PC-3 (cell line): ENCODE results near the gene SAMD13. TPM values are rescaled to one million over a fixed set of nuclear protein-coding genes. Genes with fewer than 3 reads are reported as not detected.

Experiments
- ATAC-seq: fragments of 200-7000 bp; cut with Tn5 transposase; 2 replicates; pipeline ENCODE4 v1.9.1; 2020; ENCODE audit warnings: mild to moderate bottlenecking, moderate library complexity
- BruUV-seq: library from RNA; stranded (reverse); fragments of 400-500 nt; replicated peaks from 2 replicates; lab custom pipeline; 2021; lab: Mats Ljungman, UMichigan
- CTCF ChIA-PET: fragments of 300-600 bp; sonication (Branson Sonifier 250); formaldehyde crosslinking; loops from one replicate; lab custom pipeline; 2022; ENCODE audit warnings: antibody characterized with exemption; lab: Charles Lee
- POLR2A ChIA-PET: fragments of 300-600 bp; sonication (Branson Sonifier 250); formaldehyde crosslinking; loops from one replicate; lab custom pipeline; 2022; ENCODE audit warnings: antibody characterized with exemption; ENCODE audit not compliant: unreplicated experiment; lab: Charles Lee
- DNase-seq: peaks from one replicate; pipeline ENCODE4 v3.0.0-alpha.2; 2015
- H2AFZ ChIP-seq: fragments of 300-600 bp; sonication (generic); 2 replicates; pipeline ENCODE4 v1.6.0; 2016; ENCODE audit warnings: antibody characterized with exemption, low read length
- H3F3A ChIP-seq: fragments of 300-600 bp; sonication (generic); one replicate; pipeline ENCODE4 v1.6.0; 2017; ENCODE audit warnings: antibody characterized with exemption, low read length, control low read depth, mild to moderate bottlenecking; ENCODE audit not compliant: unreplicated experiment
- H3K27ac ChIP-seq: fragments of 300-600 bp; sonication (generic); 2 replicates; pipeline ENCODE4 v1.5.1; 2016; ENCODE audit warnings: mild to moderate bottlenecking, low read length
- H3K27me3 ChIP-seq: fragments of 300-600 bp; sonication (generic); 2 replicates; pipeline ENCODE4 v1.6.1; 2016; ENCODE audit warnings: low read length, mixed read lengths
- H3K36me3 ChIP-seq: fragments of 300-600 bp; sonication (generic); 2 replicates; pipeline ENCODE4 v1.6.1; 2016; ENCODE audit warnings: low read depth, mixed run types, low read length, mixed read lengths
- H3K4me1 ChIP-seq: fragments of 300-600 bp; sonication (generic); 2 replicates; pipeline ENCODE4 v1.5.1; 2016; ENCODE audit warnings: low read length; ENCODE audit not compliant: insufficient read depth
- H3K4me2 ChIP-seq: fragments of 300-600 bp; sonication (generic); 2 replicates; pipeline ENCODE4 v1.6.0; 2016; ENCODE audit warnings: low read length
- H3K4me3 ChIP-seq: fragments of 300-600 bp; sonication (generic); 2 replicates; pipeline ENCODE4 v1.5.1; 2016; ENCODE audit warnings: mild to moderate bottlenecking, low read length, mixed read lengths
- H3K79me2 ChIP-seq: fragments of 300-600 bp; sonication (generic); 2 replicates; pipeline ENCODE4 v1.6.1; 2017; ENCODE audit warnings: low read length, mixed read lengths
- H3K9ac ChIP-seq: fragments of 300-600 bp; sonication (generic); 2 replicates; pipeline ENCODE4 v1.6.0; 2016; ENCODE audit warnings: mild to moderate bottlenecking, low read length
- H3K9me2 ChIP-seq: fragments of 300-600 bp; sonication (generic); replicated peaks from 2 replicates; pipeline ENCODE4 v1.6.1; 2016; ENCODE audit warnings: mixed run types, low read length, mixed read lengths
- H3K9me3 ChIP-seq: fragments of 300-600 bp; sonication (generic); 2 replicates; pipeline ENCODE4 v1.6.1; 2016; ENCODE audit warnings: low read length, mixed read lengths
- H4K20me1 ChIP-seq: fragments of 300-600 bp; sonication (generic); 2 replicates; pipeline ENCODE4 v1.6.1; 2016; ENCODE audit warnings: low read length, mixed read lengths
- EZH2 ChIP-seq: fragments of 300-600 bp; sonication (generic); IDR thresholded peaks from one replicate; pipeline ENCODE4 v1.6.1; 2017; ENCODE audit warnings: antibody characterized with exemption, mild to moderate bottlenecking, low read length; ENCODE audit not compliant: unreplicated experiment
- EZH2phosphoT487 ChIP-seq: fragments of 300-600 bp; sonication (generic); IDR thresholded peaks from 2 replicates; pipeline ENCODE4 v1.6.1; 2018; ENCODE audit warnings: mild to moderate bottlenecking, antibody characterized with exemption, low read length, borderline replicate concordance
- intact Hi-C: fragments of 100-400 bp; cut with micrococcal nuclease; formaldehyde crosslinking; loops from 2 replicates; pipeline ENCODE4 v1.9.0; 2023
- total RNA-seq: library from RNA; depleted of rRNA; stranded (reverse); fragments of >200 nt; gene quantifications from 2 replicates; pipeline ENCODE4 v1.2.3, GENCODE V29; 2014
- TF ChIP-seq, protein P1 (sequence below): fragments of 300-600 bp; sonication (generic); conservative IDR thresholded peaks from 2 replicates; pipeline ENCODE4 v1.5.1; 2017; ENCODE audit warnings: antibody characterized with exemption, low read depth, mild to moderate bottlenecking, low read length

The SAMD13 gene
- total RNA-seq, 1 experiment from 2014 or later = 1.1 TPM

GRCh38 chr1:84257617-84258016 is 43.9 kb upstream of the SAMD13 start:
- Histone ChIP-seq H3K27ac (no peak overlapping the region), H3K9me2 (no peaks in the 10 kb centered on the region), H3K9ac (no peak overlapping the region), H3K79me2 (no peaks in the 10 kb centered on the region), H4K20me1 (no peaks in the 10 kb centered on the region), H3K36me3 (no peaks in the 10 kb centered on the region), H3K27me3 (no peaks in the 10 kb centered on the region), H3K4me1 (peaks cover 45% of the 10 kb centered on the region), H3F3A (no peaks in the 10 kb centered on the region), H3K4me3 (no peak overlapping the region), H2AFZ (no peak overlapping the region), H3K4me2 (no peak overlapping the region), H3K9me3 (no peaks in the 10 kb centered on the region)
- DNase-seq (no peak), ATAC-seq (no peak)
- POLR2A ChIA-PET = no interaction called here
- intact Hi-C loops = no loop called here
- TF ChIP-seq, protein P1, sequence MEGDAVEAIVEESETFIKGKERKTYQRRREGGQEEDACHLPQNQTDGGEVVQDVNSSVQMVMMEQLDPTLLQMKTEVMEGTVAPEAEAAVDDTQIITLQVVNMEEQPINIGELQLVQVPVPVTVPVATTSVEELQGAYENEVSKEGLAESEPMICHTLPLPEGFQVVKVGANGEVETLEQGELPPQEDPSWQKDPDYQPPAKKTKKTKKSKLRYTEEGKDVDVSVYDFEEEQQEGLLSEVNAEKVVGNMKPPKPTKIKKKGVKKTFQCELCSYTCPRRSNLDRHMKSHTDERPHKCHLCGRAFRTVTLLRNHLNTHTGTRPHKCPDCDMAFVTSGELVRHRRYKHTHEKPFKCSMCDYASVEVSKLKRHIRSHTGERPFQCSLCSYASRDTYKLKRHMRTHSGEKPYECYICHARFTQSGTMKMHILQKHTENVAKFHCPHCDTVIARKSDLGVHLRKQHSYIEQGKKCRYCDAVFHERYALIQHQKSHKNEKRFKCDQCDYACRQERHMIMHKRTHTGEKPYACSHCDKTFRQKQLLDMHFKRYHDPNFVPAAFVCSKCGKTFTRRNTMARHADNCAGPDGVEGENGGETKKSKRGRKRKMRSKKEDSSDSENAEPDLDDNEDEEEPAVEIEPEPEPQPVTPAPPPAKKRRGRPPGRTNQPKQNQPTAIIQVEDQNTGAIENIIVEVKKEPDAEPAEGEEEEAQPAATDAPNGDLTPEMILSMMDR = no peak
- no peak for TF ChIP-seq EZH2phosphoT487
- no peak for TF ChIP-seq EZH2
- CTCF ChIA-PET = interaction anchor here (0.5 kb wide), 1 partner anchor 714 kb away, joined by 3 read pairs; no protein-coding TSS in a partner anchor
- BruUV-seq = no TSS peak

DNA sequence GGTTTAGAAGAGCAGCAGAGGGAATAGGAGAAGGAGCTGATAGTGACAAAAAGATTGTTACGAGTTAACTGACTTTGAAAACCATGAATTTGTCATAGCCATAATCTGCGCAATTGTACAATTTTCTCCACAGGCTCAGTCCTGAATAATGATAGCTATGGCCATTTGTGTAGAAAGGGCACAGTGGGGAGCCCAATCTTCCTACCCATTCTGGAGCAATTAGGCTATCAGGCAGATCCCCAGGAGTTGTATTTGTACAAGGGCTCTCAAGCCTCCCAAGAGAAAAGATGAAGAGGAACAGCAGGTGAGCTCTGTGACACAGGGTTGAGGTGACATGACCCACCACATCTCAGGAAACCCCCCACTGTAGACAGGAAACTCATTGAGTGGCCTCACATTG is 42.1 kb upstream of the SAMD13 start:
- no peak for DNase-seq
- no peaks in the 10 kb centered on the region for H4K20me1 ChIP-seq
- ChIA-PET POLR2A (no interaction called here), CTCF (no interaction called here)
- H3K9me3 ChIP-seq = no peaks in the 10 kb centered on the region
- no peak overlapping the region for H3K4me3 ChIP-seq
- peaks cover 30% of the 10 kb centered on the region for H3K4me1 ChIP-seq
- intact Hi-C loops = no loop called here
- H3K79me2 ChIP-seq = no peaks in the 10 kb centered on the region
- no peaks in the 10 kb centered on the region for H3K27me3 ChIP-seq
- no peak for ATAC-seq
- H3K4me2 ChIP-seq = no peak overlapping the region
- no TSS peak for BruUV-seq
- H3K36me3 ChIP-seq = no peaks in the 10 kb centered on the region
- no peak overlapping the region for H2AFZ ChIP-seq
- H3K9ac ChIP-seq = no peak overlapping the region
- H3K9me2 ChIP-seq = no peaks in the 10 kb centered on the region
- no peaks in the 10 kb centered on the region for H3F3A ChIP-seq
- no peak overlapping the region for H3K27ac ChIP-seq
- TF ChIP-seq, protein P1 = no peak
- TF ChIP-seq EZH2phosphoT487 (no peak), EZH2 (no peak)

DNA sequence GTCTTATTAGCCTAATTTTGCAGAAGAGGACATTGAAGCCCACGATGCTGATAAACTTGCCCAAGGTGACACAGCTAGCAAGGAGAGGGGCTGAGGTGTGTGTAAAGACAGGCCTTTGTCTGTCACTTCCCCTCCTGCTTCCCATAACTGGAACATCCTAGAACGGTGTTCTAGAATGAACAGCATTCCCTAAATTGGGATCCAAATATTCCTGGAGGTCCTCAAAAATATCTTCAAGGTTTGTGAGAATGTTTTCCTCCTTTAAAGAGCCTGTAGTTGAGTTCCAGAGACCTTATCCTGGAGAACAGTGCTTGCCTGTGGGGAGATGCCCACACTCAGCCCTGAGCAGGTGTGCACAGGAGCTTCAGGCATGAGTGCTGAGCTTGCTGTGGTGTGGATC is 41.5 kb upstream of the SAMD13 start:
- no TSS peak for BruUV-seq
- H3K27me3 ChIP-seq = no peaks in the 10 kb centered on the region
- H3K9me3 ChIP-seq = no peaks in the 10 kb centered on the region
- peak overlapping the region; percentile 68 for H3K9ac ChIP-seq
- peak overlapping the region; percentile 43 for H3K4me2 ChIP-seq
- no peaks in the 10 kb centered on the region for H3F3A ChIP-seq
- DNase-seq = no peak
- intact Hi-C loops = no loop called here
- no peaks in the 10 kb centered on the region for H3K9me2 ChIP-seq
- no peak overlapping the region for H2AFZ ChIP-seq
- ChIA-PET POLR2A (no interaction called here), CTCF (no interaction called here)
- no peak overlapping the region for H3K4me3 ChIP-seq
- H3K4me1 ChIP-seq = peaks cover 24% of the 10 kb centered on the region
- ATAC-seq = no peak
- H3K36me3 ChIP-seq = no peaks in the 10 kb centered on the region
- peak overlapping the region; percentile 95 for H3K27ac ChIP-seq
- no peaks in the 10 kb centered on the region for H4K20me1 ChIP-seq
- TF ChIP-seq EZH2 (no peak), EZH2phosphoT487 (no peak)
- TF ChIP-seq, protein P1 = no peak
- H3K79me2 ChIP-seq = no peaks in the 10 kb centered on the region
